ENCODE results near the gene CLPSL1. TPM values are rescaled to one million over a fixed set of nuclear protein-coding genes. Genes with fewer than 3 reads are reported as not detected.
A peak's percentile ranks its signal among the peaks of the same experiment; 100 is the strongest.

The CLPSL1 gene
- total and polyA plus RNA-seq, 2 of the 4 experiments (the other 2 are of a cell fraction): not detected

DNA sequence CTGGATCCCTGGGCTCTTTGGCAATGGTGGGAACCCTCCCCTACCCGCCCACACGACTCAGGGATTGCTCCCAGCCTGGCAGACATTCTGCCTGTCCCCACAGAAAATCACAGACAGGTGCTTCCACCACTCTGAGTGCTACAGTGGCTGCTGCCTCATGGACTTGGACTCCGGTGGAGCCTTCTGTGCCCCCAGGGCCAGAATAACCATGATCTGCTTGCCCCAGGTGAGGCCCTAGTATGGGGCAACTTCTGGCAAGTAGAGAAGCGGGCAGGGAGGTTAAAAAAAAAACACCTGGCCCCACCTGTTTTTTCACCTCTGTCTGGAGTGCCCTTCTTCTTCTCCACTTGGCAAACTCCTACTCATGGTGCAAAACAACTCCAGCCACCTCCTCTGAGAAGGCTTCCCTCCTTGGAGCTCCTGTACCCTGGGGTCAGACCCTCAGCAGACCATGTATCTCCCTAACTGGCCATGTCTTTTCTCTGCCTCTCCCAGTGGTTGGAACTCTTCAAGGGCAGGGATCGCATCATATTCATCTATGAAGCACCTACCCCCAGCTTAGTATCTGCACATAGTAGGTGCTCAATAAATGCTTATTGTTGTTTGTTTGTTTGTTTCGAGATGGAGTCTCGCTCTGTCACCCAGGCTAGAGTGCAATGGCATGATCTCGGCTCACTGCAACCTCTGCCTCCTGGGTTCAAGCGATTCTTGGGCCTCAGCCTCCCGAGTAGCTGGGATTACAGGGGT, 3.3 kb upstream of the CLPSL1 start:
- TF ChIP-seq CEBPB (IDR thresholded peaks at IDR 0.05; ENCODE audit: low read depth, low read length) (peak; percentile 55), RAD21 (IDR thresholded peaks at IDR 0.05; ENCODE audit: low read length) (no peak), USF2 (IDR thresholded peaks at IDR 0.05; ENCODE audit: low read depth, low read length) (no peak), RCOR1 (IDR thresholded peaks at IDR 0.05; ENCODE audit: insufficient replicate concordance, low read length) (no peak)
- TF ChIP-seq, protein P1, sequence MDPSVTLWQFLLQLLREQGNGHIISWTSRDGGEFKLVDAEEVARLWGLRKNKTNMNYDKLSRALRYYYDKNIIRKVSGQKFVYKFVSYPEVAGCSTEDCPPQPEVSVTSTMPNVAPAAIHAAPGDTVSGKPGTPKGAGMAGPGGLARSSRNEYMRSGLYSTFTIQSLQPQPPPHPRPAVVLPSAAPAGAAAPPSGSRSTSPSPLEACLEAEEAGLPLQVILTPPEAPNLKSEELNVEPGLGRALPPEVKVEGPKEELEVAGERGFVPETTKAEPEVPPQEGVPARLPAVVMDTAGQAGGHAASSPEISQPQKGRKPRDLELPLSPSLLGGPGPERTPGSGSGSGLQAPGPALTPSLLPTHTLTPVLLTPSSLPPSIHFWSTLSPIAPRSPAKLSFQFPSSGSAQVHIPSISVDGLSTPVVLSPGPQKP (IDR thresholded peaks at IDR 0.05; ENCODE audit: borderline replicate concordance, low read depth, low read length): no peak

More for the DNA sequence above, 3.3 kb upstream of the CLPSL1 start:
- Histone ChIP-seq H3K4me2 (ENCODE audit: low read depth, low read length) (no peak overlapping the region), H3K4me3 (ENCODE audit: insufficient read depth, low read depth, low read length) (no peak overlapping the region), H3K4me1 (ENCODE audit: control insufficient read depth, insufficient read depth, low read length) (no peaks in the 10 kb centered on the region), H2BK5ac (ENCODE audit: low read depth, low read length, poor library complexity, severe bottlenecking) (no peak overlapping the region), H3K56ac (ENCODE audit: extremely low read depth, insufficient read depth, low read length) (no peak overlapping the region), H2BK15ac (ENCODE audit: low read depth, low read length) (no peak overlapping the region), H3K9me1 (ENCODE audit: insufficient read depth, low read length) (no peaks in the 10 kb centered on the region; the same call in 1 of the 2 replicates), H2AK9ac (replicated peaks; ENCODE audit: low read depth, low read length, poor library complexity) (no peak overlapping the region), H3K27me3 (ENCODE audit: control insufficient read depth, insufficient read depth, low read length) (peaks cover 48% of the 10 kb centered on the region), H2BK120ac (ENCODE audit: low read depth, low read length) (no peak overlapping the region), H4K20me1 (ENCODE audit: insufficient read depth, low read length) (no peaks in the 10 kb centered on the region; the same call in 1 of the 2 replicates), H4K5ac (ENCODE audit: low read depth, low read length) (no peak overlapping the region), H3K36me3 (ENCODE audit: control insufficient read depth, insufficient read depth, low read length) (no peaks in the 10 kb centered on the region), H4K8ac (ENCODE audit: low read depth in 2 of 2, low read length in 2 of 2) (no peak overlapping the region), H3K9ac (ENCODE audit: low read depth, low read length) (no peak overlapping the region), H2AFZ (replicated peaks; ENCODE audit: low read length, poor library complexity) (no peak overlapping the region), H2AK5ac (ENCODE audit: low read depth, low read length) (no peak overlapping the region), H2BK20ac (ENCODE audit: low read depth, low read length) (no peak overlapping the region), H3K9me3 (ENCODE audit: control insufficient read depth, insufficient read depth, low read length) (no peaks in the 10 kb centered on the region), H4K91ac (ENCODE audit: insufficient read depth, low read depth, low read length) (no peak overlapping the region), H3K14ac (replicated peaks; ENCODE audit: low read depth, low read length) (no peak overlapping the region), H3K23ac (ENCODE audit: low read depth, low read length) (no peak overlapping the region), H3K18ac (ENCODE audit: low read depth, low read length) (no peak overlapping the region), H3K4ac (ENCODE audit: low read depth, low read length) (no peak overlapping the region), H3K27ac (ENCODE audit: insufficient read depth, low read length) (no peak overlapping the region), H3K79me1 (ENCODE audit: low read depth in 1 of 2, low read length in 2 of 2) (no peaks in the 10 kb centered on the region)
- dilution Hi-C loops (cut with HindIII; ENCODE audit: low sequenced_read_pairs, unreplicated experiment): no loop called here
- BruUV-seq (replicated peaks): no TSS peak
- ChIA-PET POLR2A (ENCODE audit: unreplicated experiment) (no interaction called here), CTCF (no interaction called here)
- intact Hi-C loops (cut with micrococcal nuclease): no loop called here
- in situ Hi-C loops (cut with MboI; ENCODE audit: low sequenced_read_pairs): no loop called here
- no peak for ATAC-seq (ENCODE audit: low read depth)
- WGBS, 2 experiments (ENCODE audit: extremely low coverage in 2 of 2, insufficient read length in 1 of 2): 100% methylated on average over 3 of the region's 10 CpGs; no CpG with 5 or more reads in 1 of the 2 experiments
- no peak for DNase-seq
